Caco-2 (cell line): ENCODE measurements around the gene PXT1. TPM values are rescaled to one million over a fixed set of nuclear protein-coding genes. Genes with fewer than 3 reads are reported as not detected.

ENCODE experiments used
- BruUV-seq: library from RNA; stranded (reverse); fragments of 400-500 nt; replicated peaks from 2 replicates; lab custom pipeline; 2021; lab: Mats Ljungman, UMichigan
- CTCF ChIA-PET: fragments of 300-600 bp; sonication (Branson Sonifier 250); formaldehyde crosslinking; loops from one replicate; lab custom pipeline; 2022; ENCODE audit warnings: antibody characterized with exemption; lab: Charles Lee
- POLR2A ChIA-PET: fragments of 300-600 bp; sonication (Branson Sonifier 250); formaldehyde crosslinking; loops from one replicate; lab custom pipeline; 2022; ENCODE audit warnings: antibody characterized with exemption; lab: Charles Lee
- DNase-seq, 2 experiments: peaks; one replicate each; pipeline versions ENCODE4 v3.0.0 to v3.0.0-alpha.2; 2020 to 2022
- H3K27me3 ChIP-seq: replicated peaks from 2 replicates; pipeline ENCODE4 v1.6.0; 2011; ENCODE audit warnings: low read length; ENCODE audit not compliant: control insufficient read depth, insufficient read depth
- H3K36me3 ChIP-seq: 2 replicates; pipeline ENCODE4 v1.5.1; 2011; ENCODE audit warnings: low read length; ENCODE audit not compliant: control insufficient read depth, insufficient read depth
- H3K4me1 ChIP-seq: fragments of 250-450 bp; sonication (Bioruptor Pico); 2 replicates; pipeline ENCODE4 v1.5.1; 2020; ENCODE audit warnings: mild to moderate bottlenecking
- H3K4me3 ChIP-seq: 2 replicates; pipeline ENCODE4 v1.5.1; 2011; ENCODE audit warnings: low read depth, mild to moderate bottlenecking, control low read depth, low read length
- H3K9me3 ChIP-seq: fragments of 250-450 bp; sonication (Bioruptor Pico); 2 replicates; pipeline ENCODE4 v1.5.1; 2020; ENCODE audit warnings: mild to moderate bottlenecking, moderate library complexity
- H3K27ac Mint-ChIP-seq: one replicate; pipeline ENCODE4 v1.8.0; 2022; ENCODE audit warnings: mixed read lengths; ENCODE audit not compliant: unreplicated experiment
- H3K27me3 Mint-ChIP-seq: one replicate; pipeline ENCODE4 v1.8.0; 2022; ENCODE audit warnings: mixed read lengths; ENCODE audit not compliant: insufficient read depth, unreplicated experiment
- H3K36me3 Mint-ChIP-seq: one replicate; pipeline ENCODE4 v1.8.0; 2022; ENCODE audit warnings: mild to moderate bottlenecking, mixed read lengths; ENCODE audit not compliant: insufficient read depth, unreplicated experiment
- H3K4me1 Mint-ChIP-seq: one replicate; pipeline ENCODE4 v1.8.0; 2022; ENCODE audit warnings: low read depth, mixed read lengths; ENCODE audit not compliant: unreplicated experiment
- H3K4me3 Mint-ChIP-seq: one replicate; pipeline ENCODE4 v1.8.0; 2022; ENCODE audit warnings: mild to moderate bottlenecking, moderate library complexity, mixed read lengths; ENCODE audit not compliant: unreplicated experiment
- H3K9me3 Mint-ChIP-seq: one replicate; pipeline ENCODE4 v1.8.0; 2022; ENCODE audit warnings: mixed read lengths; ENCODE audit not compliant: unreplicated experiment
- CTCF ChIP-seq, 2 experiments: fragments of 200-600 bp in 1 of 2; IDR thresholded peaks; 1 replicate in 1 of 2; 2 replicates in 1 of 2; pipeline versions ENCODE4 v1.5.1 to v1.8.0; 2011 to 2022; ENCODE audit warnings: antibody characterized with exemption in 1 of 2, control low read depth in 1 of 2, inconsistent platforms in 1 of 2, low read depth in 1 of 2, low read length in 1 of 2, mild to moderate bottlenecking in 1 of 2, moderate library complexity in 1 of 2; ENCODE audit not compliant: insufficient read depth in 1 of 2, severe bottlenecking in 1 of 2, unreplicated experiment in 1 of 2
- intact Hi-C: fragments of 100-400 bp; cut with micrococcal nuclease; formaldehyde crosslinking; loops from one replicate; pipeline ENCODE4 v1.10.0; 2022; ENCODE audit not compliant: unreplicated experiment
- total RNA-seq: library from RNA; stranded (reverse); gene quantifications from 2 replicates; pipeline ENCODE4 v1.2.3, GENCODE V29; 2022

The PXT1 gene
- total RNA-seq, 1 experiment from 2014 or later: not detected

- no peaks in the 10 kb centered on the region for H3K27me3 Mint-ChIP-seq
- H3K27ac Mint-ChIP-seq: no peak overlapping the region
- no TSS peak for BruUV-seq
- H3K4me1 Mint-ChIP-seq: no peaks in the 10 kb centered on the region
- Histone ChIP-seq H3K36me3 (no peaks in the 10 kb centered on the region), H3K4me1 (no peaks in the 10 kb centered on the region), H3K4me3 (no peak overlapping the region), H3K27me3 (no peaks in the 10 kb centered on the region), H3K9me3 (no peaks in the 10 kb centered on the region)
- no peak for TF ChIP-seq CTCF (IDR thresholded peaks at IDR 0.05; ENCODE audit: insufficient read depth in 1 of 2, low read depth in 1 of 2, low read length in 1 of 2, severe bottlenecking in 1 of 2, unreplicated experiment in 1 of 2)
- no peaks in the 10 kb centered on the region for H3K36me3 Mint-ChIP-seq
- POLR2A ChIA-PET: interaction anchor here (0.7 kb wide), 1 partner anchor 357 kb away, joined by 3 read pairs; no protein-coding TSS in a partner anchor
- CTCF ChIA-PET: no interaction called here
- no peaks in the 10 kb centered on the region for H3K9me3 Mint-ChIP-seq
- intact Hi-C loops: no loop called here
- H3K4me3 Mint-ChIP-seq: no peak overlapping the region
- no peak for DNase-seq
These were observed 63.7 kb downstream of the PXT1 start for GRCh38 chr6:36378936-36379335.

- Histone ChIP-seq H3K36me3 (no peaks in the 10 kb centered on the region), H3K4me1 (no peaks in the 10 kb centered on the region), H3K9me3 (no peaks in the 10 kb centered on the region), H3K4me3 (no peak overlapping the region), H3K27me3 (no peaks in the 10 kb centered on the region)
- no peaks in the 10 kb centered on the region for H3K4me1 Mint-ChIP-seq
- BruUV-seq: no TSS peak
- H3K27ac Mint-ChIP-seq: no peak overlapping the region
- no peak for DNase-seq
- intact Hi-C loops: no loop called here
- no peaks in the 10 kb centered on the region for H3K27me3 Mint-ChIP-seq
- no peak for TF ChIP-seq CTCF (IDR thresholded peaks at IDR 0.05; ENCODE audit: insufficient read depth in 1 of 2, low read depth in 1 of 2, low read length in 1 of 2, severe bottlenecking in 1 of 2, unreplicated experiment in 1 of 2)
- POLR2A ChIA-PET: no interaction called here
- H3K36me3 Mint-ChIP-seq: no peaks in the 10 kb centered on the region
- CTCF ChIA-PET: interaction anchor here (0.6 kb wide), 1 partner anchor 38 kb away, joined by 3 read pairs; no protein-coding TSS in a partner anchor
- H3K4me3 Mint-ChIP-seq: no peak overlapping the region
- H3K9me3 Mint-ChIP-seq: no peaks in the 10 kb centered on the region
These were observed 64.3 kb downstream of the PXT1 start for GRCh38 chr6:36378243-36378920.

- ChIA-PET POLR2A (no interaction called here), CTCF (interaction anchor here (0.6 kb wide), 1 partner anchor 39 kb away, joined by 3 read pairs; no protein-coding TSS in a partner anchor)
These were observed 65.1 kb downstream of the PXT1 start for GRCh38 chr6:36377594-36377993.

More at GRCh38 chr6:36377594-36377993, 65.1 kb downstream of the PXT1 start:
- Mint-ChIP-seq H3K27me3 (peaks cover 4% of the 10 kb centered on the region), H3K36me3 (no peaks in the 10 kb centered on the region), H3K9me3 (no peaks in the 10 kb centered on the region), H3K27ac (no peak overlapping the region), H3K4me1 (peaks cover 5% of the 10 kb centered on the region), H3K4me3 (no peak overlapping the region)
- intact Hi-C loops: no loop called here
- Histone ChIP-seq H3K27me3 (no peaks in the 10 kb centered on the region), H3K4me1 (no peaks in the 10 kb centered on the region), H3K4me3 (no peak overlapping the region), H3K9me3 (no peaks in the 10 kb centered on the region), H3K36me3 (no peaks in the 10 kb centered on the region)
- no peak for TF ChIP-seq CTCF (IDR thresholded peaks at IDR 0.05; ENCODE audit: insufficient read depth in 1 of 2, low read depth in 1 of 2, low read length in 1 of 2, severe bottlenecking in 1 of 2, unreplicated experiment in 1 of 2)
- BruUV-seq: no TSS peak
- no peak for DNase-seq
